Suppressor macrophage treated with lipopolysaccharide for 1 hour (primary cell): Measurements from ENCODE around the gene LRRC71.

Experiments used
- DNase-seq, 3 donors: peaks; one replicate each; pipeline ENCODE4 v3.0.0-alpha.2; 2020 to 2022

The LRRC71 gene

GRCh38 chr1:156948708-156949107 lies 28.3 kb downstream of the LRRC71 start:
- DNase-seq, result no peak

GRCh38 chr1:156949127-156949526 lies 28.7 kb downstream of the LRRC71 start:
- DNase-seq, result no peak

- DNase-seq, result no peak
Measured at GRCh38 chr1:156951371-156951770, 30.9 kb downstream of the LRRC71 start.

GRCh38 chr1:156953571-156953970 lies 33.1 kb downstream of the LRRC71 start:
- DNase-seq, result no peak

GRCh38 chr1:156956333-156956732 lies 35.9 kb downstream of the LRRC71 start:
- no peak for DNase-seq

- no peak for DNase-seq
Measured at GRCh38 chr1:156957634-156958033, 37.2 kb downstream of the LRRC71 start.

GRCh38 chr1:156958247-156958714 lies 37.8 kb downstream of the LRRC71 start:
- DNase-seq, result no peak

GRCh38 chr1:156959414-156959813 lies 39.0 kb downstream of the LRRC71 start:
- DNase-seq, result no peak

GRCh38 chr1:156959925-156960324 lies 39.5 kb downstream of the LRRC71 start:
- DNase-seq, result no peak

- DNase-seq, result peak; percentile 49 to 67 (median 61)
Measured at GRCh38 chr1:156961709-156962108, 41.3 kb downstream of the LRRC71 start.

- DNase-seq, result peak; percentile 89 to 92 (median 91)
Measured at GRCh38 chr1:156963621-156964020, 43.2 kb downstream of the LRRC71 start.

- DNase-seq, result no peak
Measured at GRCh38 chr1:156964441-156964840, 44.0 kb downstream of the LRRC71 start.

GRCh38 chr1:156969496-156969895 lies 49.1 kb downstream of the LRRC71 start:
- DNase-seq, result no peak

- no peak for DNase-seq
Measured at GRCh38 chr1:156970017-156970416, 49.6 kb downstream of the LRRC71 start.

GRCh38 chr1:156973417-156973816 lies 53.0 kb downstream of the LRRC71 start:
- no peak for DNase-seq

GRCh38 chr1:156975084-156975483 lies 54.7 kb downstream of the LRRC71 start:
- DNase-seq, result no peak

- DNase-seq, result no peak
Measured at GRCh38 chr1:156980551-156980950, 60.1 kb downstream of the LRRC71 start.
